Umbilical cord (tissue), 2 donors: ENCODE measurements around the gene RLBP1. TPM values are rescaled to one million over a fixed set of nuclear protein-coding genes. Genes with fewer than 3 reads are reported as not detected.
"Not testable (repeated sequence)": the region's sequence is repeated elsewhere in the genome, so short reads cannot be mapped to it uniquely, and the experiment has no call there.

Experiments used
- DNase-seq: peaks from one replicate; pipeline ENCODE4 v3.0.0-alpha.2; 2015; ENCODE audit warnings: low spot score
- total RNA-seq: library from RNA; depleted of rRNA; stranded (reverse); fragments of >200 nt; gene quantifications from one replicate; pipeline ENCODE4 v1.2.3, GENCODE V29; 2014; ENCODE audit warnings: low replicate concordance; ENCODE audit not compliant: insufficient read depth

The RLBP1 gene
- not detected for total RNA-seq

- no peak for DNase-seq
Observed at GRCh38 chr15:89221543-89221942, at the start of gene RLBP1. TSS of gene RLBP1 (minus strand) at chr15:89221579. CDS start at chr15:89218975, 2,604 bp downstream.

- not testable (repeated sequence) for DNase-seq
Observed at GRCh38 chr15:89250142-89250541, 28.8 kb upstream of the RLBP1 start.

- DNase-seq, result no peak
Observed at GRCh38 chr15:89248584-89248983, 27.2 kb upstream of the RLBP1 start.

DNA sequence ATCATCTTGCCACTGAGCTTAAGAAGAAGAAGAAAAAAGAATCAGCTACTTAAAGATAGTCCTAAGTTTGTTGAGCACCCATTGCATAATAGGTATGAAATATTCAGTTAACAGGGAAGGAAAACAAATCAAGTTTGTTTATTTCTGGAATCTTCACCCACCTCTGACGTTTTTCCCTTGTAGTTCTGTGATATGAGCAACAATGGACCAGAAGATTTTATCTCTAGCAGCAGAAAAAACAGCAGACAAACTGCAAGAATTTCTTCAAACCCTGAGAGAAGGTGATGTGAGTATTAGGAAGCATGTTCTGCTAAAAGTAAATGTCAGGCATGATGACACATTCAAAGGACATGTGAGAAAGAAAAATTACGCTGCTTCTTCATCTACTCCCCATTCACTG is 26.1 kb upstream of the RLBP1 start:
- no peak for DNase-seq

DNA sequence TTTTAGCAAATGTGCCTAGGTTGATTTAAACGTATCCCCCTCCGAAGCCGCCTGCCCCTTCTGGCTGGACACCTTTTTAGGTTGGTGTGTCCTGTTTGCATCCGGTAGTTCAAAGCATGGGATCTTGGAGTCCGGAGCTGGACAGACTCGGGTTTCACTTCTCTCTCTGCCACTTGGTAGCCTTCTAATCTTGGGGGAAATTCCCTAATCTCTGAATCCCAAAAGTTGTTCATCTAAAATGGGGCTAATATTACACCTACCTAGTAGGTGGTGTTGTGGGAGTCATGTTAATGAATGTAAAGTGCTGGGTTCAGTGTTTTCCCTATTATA is 23.2 kb upstream of the RLBP1 start:
- no peak for DNase-seq

GRCh38 chr15:89243691-89244573 is 22.6 kb upstream of the RLBP1 start, which contains the start of gene FANCI:
TSS of gene FANCI (plus strand) at chr15:89243979. CDS start at chr15:89247648, 3,669 bp downstream.
- DNase-seq, result peak; percentile 95

DNA sequence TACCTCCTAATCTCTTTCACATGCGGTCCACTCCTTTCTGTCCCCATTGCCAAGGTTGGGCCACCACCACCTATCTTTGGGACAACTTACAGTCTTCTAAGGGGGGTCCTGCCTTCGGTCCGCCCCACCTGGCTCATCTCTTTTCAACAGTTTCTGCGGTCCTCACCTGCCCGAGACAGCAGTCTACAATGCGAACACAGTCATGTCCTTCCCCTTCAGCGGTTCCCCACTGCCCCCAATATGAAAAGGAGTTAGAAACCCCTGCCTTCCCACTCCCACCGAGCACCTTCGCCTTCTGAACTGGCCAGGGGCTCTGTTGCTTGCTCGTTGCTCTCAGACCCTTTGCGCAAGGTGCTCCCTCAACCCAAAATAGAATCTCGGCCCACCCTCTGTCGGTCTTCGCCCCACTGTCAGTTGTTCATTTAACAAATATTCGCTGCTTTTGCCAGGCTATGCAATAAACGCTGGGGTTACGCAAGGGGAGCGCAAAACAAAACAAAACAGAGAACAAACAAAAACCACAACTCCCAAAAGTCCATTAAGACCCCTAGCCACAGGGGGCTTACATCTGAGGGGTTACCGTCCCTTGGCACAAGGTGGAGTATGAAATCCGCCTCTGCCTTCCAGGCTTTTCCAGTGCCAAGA is 21.8 kb upstream of the RLBP1 start:
- DNase-seq, result no peak

DNA sequence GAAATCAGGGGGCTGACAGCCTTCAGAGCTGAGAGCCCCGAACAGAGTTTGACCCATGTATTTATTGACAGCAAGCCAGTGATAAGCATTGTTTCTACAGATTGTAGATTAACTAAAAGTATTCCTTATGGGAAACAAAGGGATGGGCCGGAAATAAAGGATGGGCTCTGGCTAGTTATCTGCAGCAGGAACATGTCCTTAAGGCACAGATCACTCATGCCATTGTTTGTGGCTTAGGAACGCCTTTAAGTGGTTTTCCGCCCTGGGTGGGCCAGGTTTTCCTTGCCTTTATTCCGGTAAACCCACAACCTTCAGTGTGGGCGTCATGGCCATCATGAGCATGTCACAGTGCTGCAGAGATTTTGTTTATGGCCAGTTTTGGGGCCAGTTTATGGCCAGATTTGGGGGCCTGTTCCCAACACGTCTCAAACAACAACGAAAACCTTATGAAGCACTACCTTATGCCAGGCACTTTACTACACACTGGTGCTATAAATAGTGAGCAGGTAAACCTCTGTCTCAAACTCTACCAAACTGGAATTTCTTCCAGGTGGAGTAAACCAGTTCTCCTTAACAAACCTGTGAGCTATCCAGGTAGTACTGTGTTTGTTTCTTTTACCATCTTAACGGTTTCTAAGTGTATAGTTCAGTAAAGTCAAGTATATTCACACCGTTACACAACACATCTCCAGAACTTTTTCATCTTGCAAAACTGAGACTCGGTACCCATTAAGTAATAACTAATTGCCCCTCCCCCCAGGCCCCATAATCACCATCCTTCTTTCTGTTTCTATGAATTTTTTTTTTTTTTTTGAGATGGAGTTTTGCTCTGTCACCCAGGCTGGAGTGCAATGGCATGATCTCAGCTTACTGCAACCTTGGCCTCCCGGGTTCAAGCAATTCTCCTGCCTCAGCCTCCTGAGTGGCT is 18.8 kb upstream of the RLBP1 start:
- DNase-seq, result not testable (repeated sequence)

DNA sequence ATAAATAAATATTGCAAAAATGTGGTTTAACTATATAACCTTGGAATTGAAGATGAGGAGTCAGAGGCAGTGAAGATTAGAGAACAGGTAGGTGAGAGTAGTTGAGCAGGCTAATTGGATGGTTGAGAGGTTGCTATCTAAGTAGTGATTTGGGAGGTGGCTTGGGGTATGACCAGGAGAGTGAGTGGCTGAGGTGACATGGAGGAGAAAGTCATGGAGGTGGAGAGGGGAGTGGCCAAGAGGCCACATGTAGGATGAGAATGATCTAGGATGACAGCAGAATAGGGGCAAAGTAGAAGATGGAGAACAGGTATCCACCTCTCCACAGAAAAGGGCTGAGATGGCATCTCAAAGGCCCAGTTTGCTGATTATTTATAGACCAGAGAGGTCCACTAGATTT is 10.5 kb upstream of the RLBP1 start:
- no peak for DNase-seq

DNA sequence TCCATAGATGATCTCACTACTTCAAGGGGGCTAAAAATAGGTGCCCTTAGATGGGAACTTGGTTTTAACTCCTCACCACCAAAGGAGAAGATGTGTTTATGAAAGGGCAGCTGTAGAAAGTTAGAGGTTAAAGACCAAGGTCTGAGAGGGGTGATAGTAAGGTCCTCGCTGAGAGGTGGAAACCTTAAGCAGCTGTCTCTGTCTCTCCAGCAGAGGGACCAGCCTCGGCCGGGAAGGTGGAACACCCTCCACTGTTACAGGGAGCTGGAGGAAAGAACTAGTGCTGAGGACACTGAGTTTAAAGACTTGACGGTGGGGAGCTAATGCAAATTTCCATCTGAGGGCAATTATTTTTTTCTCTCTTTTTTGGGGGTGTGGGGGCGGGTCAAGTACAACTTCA is 8.9 kb upstream of the RLBP1 start:
- DNase-seq, result no peak

GRCh38 chr15:89227425-89227824 is 6.0 kb upstream of the RLBP1 start:
- DNase-seq, result no peak

- no peak for DNase-seq
Observed at GRCh38 chr15:89226359-89227221, 5.2 kb upstream of the RLBP1 start.

DNA sequence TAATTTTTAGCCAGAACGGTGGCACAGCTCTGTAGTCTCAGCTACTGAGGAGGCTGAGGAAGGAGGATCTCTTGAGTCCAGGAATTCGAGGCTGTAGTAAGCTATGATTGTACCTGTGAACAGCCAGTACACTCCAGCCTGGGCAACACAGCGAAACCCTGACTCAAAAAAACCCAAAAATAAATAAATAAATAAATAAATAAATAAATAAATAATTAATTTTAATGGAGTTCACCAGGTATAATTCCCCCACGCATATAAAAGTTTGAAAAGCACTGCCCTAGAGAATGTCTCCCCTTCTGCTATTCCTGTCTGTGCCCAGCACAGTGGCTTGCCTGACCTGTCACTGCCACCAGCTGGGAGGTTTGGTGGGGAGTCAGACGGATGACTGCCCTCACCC is 4.2 kb upstream of the RLBP1 start:
- DNase-seq, result no peak

GRCh38 chr15:89218531-89218930 is 2.8 kb downstream of the RLBP1 start:
- no peak for DNase-seq

DNA sequence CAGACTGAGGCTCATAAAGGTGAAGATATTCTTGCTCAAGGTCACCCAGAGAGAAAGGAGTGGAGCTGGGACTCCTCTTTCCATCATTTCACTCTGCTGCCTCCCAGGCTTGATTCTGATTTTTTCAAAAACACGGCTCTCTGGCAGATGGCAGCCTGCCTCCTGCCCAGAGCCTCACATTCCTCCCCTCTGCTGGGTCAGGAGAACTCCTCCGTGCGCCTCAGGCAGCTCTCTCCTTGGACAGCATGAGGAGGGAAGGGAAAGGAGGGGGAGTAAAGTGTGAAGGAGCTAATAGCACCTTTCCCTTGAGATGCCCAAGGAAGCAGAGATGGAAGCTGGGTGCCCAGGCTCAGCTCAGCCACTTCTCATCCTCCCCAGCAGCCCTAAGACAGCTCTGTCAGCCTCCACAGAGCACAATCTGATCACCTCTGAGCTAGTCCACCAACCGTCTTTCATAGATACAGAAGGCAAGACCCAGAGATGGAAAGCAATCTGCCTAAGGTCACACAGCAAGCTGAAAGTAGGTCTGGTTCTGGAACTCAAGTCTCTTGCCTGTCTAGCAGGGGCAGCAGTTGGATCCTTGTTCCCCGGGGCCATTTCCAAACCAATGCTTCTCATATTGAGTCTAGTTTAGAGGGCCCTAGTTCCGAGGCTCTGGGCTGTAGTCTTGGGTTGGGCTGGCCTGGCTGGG is 3.5 kb downstream of the RLBP1 start:
- no peak for DNase-seq

DNA sequence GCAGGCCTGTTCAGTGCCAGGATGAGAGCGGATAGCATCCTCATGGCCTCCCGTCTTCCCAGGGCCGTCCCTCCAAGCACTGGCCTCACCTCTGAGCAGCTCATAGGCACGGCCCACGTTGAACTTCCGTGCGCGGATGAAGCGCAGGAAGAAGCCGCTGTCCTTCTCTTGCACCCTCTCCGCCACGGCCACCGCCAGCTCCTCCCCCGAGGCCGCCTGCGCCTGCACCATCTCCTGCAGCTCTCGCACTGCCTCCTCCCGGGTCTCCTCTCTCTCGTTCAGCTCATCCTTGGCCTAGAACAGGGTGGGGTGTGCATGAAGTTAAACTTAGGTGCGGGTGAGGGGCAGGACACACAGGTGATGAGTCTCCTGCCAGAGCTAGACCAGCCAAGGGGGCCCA is 4.3 kb downstream of the RLBP1 start:
- DNase-seq, result no peak

GRCh38 chr15:89215627-89216026 is 5.8 kb downstream of the RLBP1 start:
- no peak for DNase-seq

DNA sequence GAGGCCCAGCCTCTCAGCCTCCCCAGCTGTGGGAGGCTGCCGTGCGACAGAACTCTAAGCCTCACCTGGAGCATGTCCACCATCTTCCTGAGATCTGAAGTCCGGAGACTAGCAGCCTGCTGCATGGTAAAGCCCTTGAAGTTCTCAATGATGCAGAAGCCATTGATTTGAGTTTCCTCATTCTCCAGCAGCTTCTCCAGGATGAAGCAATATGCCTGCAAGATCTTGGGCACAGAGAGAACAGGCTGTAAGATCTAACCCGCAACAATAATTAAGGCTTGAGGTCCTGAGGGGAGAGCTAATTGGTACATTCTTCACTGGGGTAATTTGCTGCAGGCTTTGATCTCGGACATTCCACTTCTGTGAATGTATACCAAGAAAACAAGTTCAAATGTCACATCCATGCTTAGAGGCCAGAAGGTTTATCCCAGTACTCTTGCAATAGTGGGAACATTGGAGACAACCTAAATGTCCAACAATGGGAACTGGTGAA is 9.7 kb downstream of the RLBP1 start:
- DNase-seq, result no peak

DNA sequence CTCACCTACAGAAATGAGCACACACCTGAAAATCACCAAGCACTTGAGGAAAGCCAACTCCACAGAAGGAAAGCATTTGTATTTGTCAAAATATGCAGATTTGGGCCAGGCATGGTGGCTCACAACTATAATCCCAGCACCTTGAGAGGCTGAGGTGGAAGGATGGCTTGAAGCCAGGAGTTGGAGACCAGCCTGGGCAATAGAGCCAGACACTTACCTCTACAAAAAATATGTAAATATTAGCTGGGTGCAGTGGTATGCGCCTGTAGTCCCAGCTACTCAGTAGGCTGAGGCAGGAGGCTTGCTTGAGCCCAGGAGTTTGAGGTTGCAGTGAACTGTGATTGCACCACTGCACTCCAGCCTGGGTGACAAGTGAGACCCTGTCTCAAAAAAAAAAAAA is 12.3 kb downstream of the RLBP1 start:
- no peak for DNase-seq

- no peak for DNase-seq
Observed at GRCh38 chr15:89208256-89208655, 13.1 kb downstream of the RLBP1 start.
